Endothelial cell of umbilical vein (primary cell): ENCODE results near the gene NDUFA13. TPM values are rescaled to one million over a fixed set of nuclear protein-coding genes. Genes with fewer than 3 reads are reported as not detected.

Experiments
- BruUV-seq: library from RNA; stranded (reverse); fragments of 400-500 nt; replicated peaks from 2 replicates; lab custom pipeline; 2021; lab: Mats Ljungman, UMichigan
- CTCF ChIA-PET: fragments of 300-600, 350-600 bp; sonication (Branson Sonifier 250); formaldehyde crosslinking; loops from one replicate; lab custom pipeline; 2021; ENCODE audit warnings: antibody characterized with exemption, inconsistent platforms; lab: Charles Lee
- POLR2A ChIA-PET: fragments of 300-600, 350-600 bp; sonication (Branson Sonifier 250); formaldehyde crosslinking; loops from one replicate; lab custom pipeline; 2021; ENCODE audit warnings: antibody characterized with exemption, inconsistent platforms; lab: Charles Lee
- DNase-seq: peaks from one replicate; pipeline ENCODE4 v3.0.0-alpha.2; 2011; ENCODE audit warnings: low read depth, low spot score
- FAIRE-seq: peaks from 2 replicates; lab custom pipeline; 2011; peaks lifted over from hg19 to GRCh38; lab: Jason Lieb, UNC
- H2AFZ ChIP-seq: 2 replicates; pipeline ENCODE4 v1.6.0; 2012; ENCODE audit warnings: low read depth, low read length, control low read depth, inconsistent platforms
- H3K27ac ChIP-seq: 2 replicates; pipeline ENCODE4 v1.5.1; 2011; ENCODE audit warnings: low read depth, mild to moderate bottlenecking, control low read depth, low read length, moderate library complexity; ENCODE audit not compliant: insufficient read depth
- H3K27me3 ChIP-seq, 2 experiments: 2 replicates each; pipeline versions ENCODE4 v1.6.0 to v1.6.1; 2011; ENCODE audit warnings: low read length in 2 of 2, mixed read lengths in 1 of 2; ENCODE audit not compliant: control insufficient read depth in 2 of 2, insufficient read depth in 2 of 2
- H3K36me3 ChIP-seq, 2 experiments: 2 replicates in 1 of 2; 3 replicates in 1 of 2; pipeline ENCODE4 v1.5.1; 2011; ENCODE audit warnings: low read length in 2 of 2, mild to moderate bottlenecking in 1 of 2, moderate library complexity in 1 of 2; ENCODE audit not compliant: control insufficient read depth in 2 of 2, insufficient read depth in 2 of 2; ENCODE audit errors: extremely low read depth in 1 of 2
- H3K4me1 ChIP-seq: 3 replicates; pipeline ENCODE4 v1.5.1; 2011; ENCODE audit warnings: mild to moderate bottlenecking, low read length; ENCODE audit not compliant: control insufficient read depth, insufficient read depth; ENCODE audit errors: extremely low read depth
- H3K4me2 ChIP-seq: 2 replicates; pipeline ENCODE4 v1.6.1; 2011; ENCODE audit warnings: low read length, control low read depth, mixed read lengths; ENCODE audit not compliant: insufficient read depth
- H3K4me3 ChIP-seq, 3 experiments: fragments of 200-600 bp in 1 of 3; sonication (generic), shearing (Covaris generic) in 1 of 3; replicated peaks in 1 of 3; 2 replicates each; pipeline ENCODE4 v1.5.1; 2011 to 2016; ENCODE audit warnings: control low read depth in 3 of 3, low read length in 3 of 3, mild to moderate bottlenecking in 2 of 3, inconsistent platforms in 1 of 3, low read depth in 1 of 3, moderate library complexity in 1 of 3; ENCODE audit not compliant: insufficient read depth in 1 of 3
- H3K79me2 ChIP-seq: 2 replicates; pipeline ENCODE4 v1.6.0; 2012; ENCODE audit warnings: low read length, inconsistent platforms; ENCODE audit not compliant: control insufficient read depth, insufficient read depth
- H3K9ac ChIP-seq: replicated peaks from 2 replicates; pipeline ENCODE3; 2011; ENCODE audit warnings: low read length, control low read depth; ENCODE audit not compliant: insufficient read depth; ENCODE audit errors: extremely low read depth
- H3K9me1 ChIP-seq: replicated peaks from 3 replicates; pipeline ENCODE4 v1.6.0; 2011; ENCODE audit warnings: mild to moderate bottlenecking, low read length; ENCODE audit not compliant: control insufficient read depth, insufficient read depth; ENCODE audit errors: extremely low read depth
- H3K9me3 ChIP-seq: replicated peaks from 2 replicates; pipeline ENCODE4 v1.5.1; 2012; ENCODE audit warnings: low read length, inconsistent platforms; ENCODE audit not compliant: control insufficient read depth, insufficient read depth
- H4K20me1 ChIP-seq: replicated peaks from 2 replicates; pipeline ENCODE3; 2011; ENCODE audit warnings: mild to moderate bottlenecking, low read length; ENCODE audit not compliant: control insufficient read depth, insufficient read depth; ENCODE audit errors: extremely low read depth
- CTCF ChIP-seq, 2 donors: IDR thresholded peaks; 1 replicate in 1 of 2; 2 replicates in 1 of 2; pipeline ENCODE4 v1.5.1; 2011; ENCODE audit warnings: low read length in 2 of 2, mild to moderate bottlenecking in 2 of 2, moderate library complexity in 2 of 2, control low read depth in 1 of 2, inconsistent platforms in 1 of 2, low read depth in 1 of 2; ENCODE audit not compliant: insufficient read depth in 1 of 2; ENCODE audit errors: extremely low read depth in 1 of 2
- EZH2 ChIP-seq: IDR thresholded peaks from 2 replicates; pipeline ENCODE4 v1.6.1; 2012; ENCODE audit warnings: borderline replicate concordance, low read depth, mild to moderate bottlenecking, moderate library complexity, low read length, inconsistent platforms; ENCODE audit not compliant: severe bottlenecking
- FOS ChIP-seq: IDR thresholded peaks from 2 replicates; pipeline ENCODE4 v1.6.1; 2011; ENCODE audit warnings: mild to moderate bottlenecking, low read length, moderate library complexity, borderline replicate concordance; ENCODE audit not compliant: insufficient read depth
- GATA2 ChIP-seq: IDR thresholded peaks from 2 replicates; pipeline ENCODE4 v1.7.0; 2011; ENCODE audit warnings: low read depth, mild to moderate bottlenecking, moderate library complexity, mixed read lengths, low read length; ENCODE audit not compliant: insufficient read length, insufficient read depth
- JUN ChIP-seq: IDR thresholded peaks from 2 replicates; pipeline ENCODE4 v1.6.1; 2011; ENCODE audit warnings: borderline replicate concordance, low read depth; ENCODE audit not compliant: insufficient read length, insufficient read depth
- MAX ChIP-seq: IDR thresholded peaks from 2 replicates; pipeline ENCODE4 v1.6.1; 2011; ENCODE audit not compliant: insufficient read depth, insufficient read length
- MYC ChIP-seq: IDR thresholded peaks from one replicate; pipeline ENCODE4 v1.6.1; 2011; ENCODE audit warnings: mild to moderate bottlenecking, low read depth, low read length
- POLR2A ChIP-seq: IDR thresholded peaks from 2 replicates; pipeline ENCODE4 v1.6.1; 2012; ENCODE audit warnings: low read depth, mild to moderate bottlenecking, control low read depth, low read length
- POLR2AphosphoS5 ChIP-seq: IDR thresholded peaks from 2 replicates; pipeline ENCODE4 v1.6.1; 2012; ENCODE audit warnings: low read depth, mild to moderate bottlenecking, control low read depth, low read length, moderate library complexity; ENCODE audit not compliant: insufficient read depth
- dilution Hi-C: fragments of 300-500 bp; cut with MboI; formaldehyde crosslinking; loops from one replicate; pipeline ENCODE4 v1.15.0; 2019; ENCODE audit warnings: low sequenced_read_pairs; ENCODE audit not compliant: extremely low pct_ligation_motif_present
- intact Hi-C: fragments of 100-400 bp; cut with micrococcal nuclease; formaldehyde crosslinking; loops from one replicate; pipeline ENCODE4 v1.10.0; 2022
- polyA plus RNA-seq, 4 experiments: library from polyadenylated mRNA; depleted of rRNA in 3 of 4; stranded (reverse) in 3 of 4; unstranded in 1 of 4; fragments of >200 nt; gene quantifications; 2 replicates each; pipeline versions ENCODE4 v1.2.1 to v1.2.3, GENCODE V29; 2011 to 2012; ENCODE audit warnings: missing spikeins in 1 of 4
- total RNA-seq: library from RNA; stranded (reverse); gene quantifications from 2 replicates; pipeline ENCODE4 v1.2.3, GENCODE V29; 2021

Gene NDUFA13
- total and polyA plus RNA-seq, 2 donors (not counting 3 experiments of a cell fraction or from before 2014, with no cell fraction given): 246 to 799 TPM

- peaks cover 12 to 14% of the 10 kb centered on the region in 2 experiments for H3K36me3 ChIP-seq
Observed at GRCh38 chr19:19470579-19470978, 45.4 kb upstream of the NDUFA13 start.

More at GRCh38 chr19:19470579-19470978, 45.4 kb upstream of the NDUFA13 start:
- H3K4me3 ChIP-seq: no peak overlapping the region
- dilution Hi-C loops: no loop called here
- no peak overlapping the region for H3K4me2 ChIP-seq
- peaks cover 4% of the 10 kb centered on the region for H4K20me1 ChIP-seq
- peaks cover 5% of the 10 kb centered on the region for H3K9me3 ChIP-seq
- intact Hi-C loops: no loop called here
- POLR2A ChIA-PET: no interaction called here
- H3K27me3 ChIP-seq: no peaks in the 10 kb centered on the region
- BruUV-seq: no TSS peak
- no peak for FAIRE-seq
- no peak for DNase-seq
- TF ChIP-seq FOS: no peak
- no peak for TF ChIP-seq EZH2
- no peak for TF ChIP-seq MYC
- TF ChIP-seq POLR2AphosphoS5: no peak
- no peak for TF ChIP-seq JUN
- TF ChIP-seq MAX: no peak
- TF ChIP-seq POLR2A: no peak
- TF ChIP-seq CTCF (IDR thresholded peaks at IDR 0.05; ENCODE audit: extremely low read depth in 1 of 2, insufficient read depth in 1 of 2, low read depth in 1 of 2, low read length in 2 of 2): no peak
- no peak for TF ChIP-seq GATA2
- peaks cover 75% of the 10 kb centered on the region for H3K79me2 ChIP-seq
- no peaks in the 10 kb centered on the region for H3K4me1 ChIP-seq
- CTCF ChIA-PET: interaction anchor here (1.4 kb wide), 1 partner anchor 20 kb away, joined by 4 read pairs; no protein-coding TSS in a partner anchor
- H2AFZ ChIP-seq: no peak overlapping the region
- H3K9me1 ChIP-seq: no peaks in the 10 kb centered on the region
- no peak overlapping the region for H3K27ac ChIP-seq
- H3K9ac ChIP-seq: no peak overlapping the region
